HG02884 (cell line): ENCODE measurements around the gene ADGRG1.
"Not testable (repeated sequence)": the region's sequence is repeated elsewhere in the genome, so short reads cannot be mapped to it uniquely, and the experiment has no call there.

ENCODE experiments used
- ATAC-seq: cut with Tn5 transposase; IDR thresholded peaks from one replicate; pipeline ENCODE4 v1.9.1; 2021; ENCODE audit warnings: mild to moderate bottlenecking, moderate library complexity; ENCODE audit not compliant: unreplicated experiment

ADGRG1 gene

GRCh38 chr16:57695680-57696069, 67.2 kb downstream of the ADGRG1 start:
- no peak for ATAC-seq

- ATAC-seq, result no peak
Observed at GRCh38 chr16:57696240-57696639, 67.8 kb downstream of the ADGRG1 start.

DNA sequence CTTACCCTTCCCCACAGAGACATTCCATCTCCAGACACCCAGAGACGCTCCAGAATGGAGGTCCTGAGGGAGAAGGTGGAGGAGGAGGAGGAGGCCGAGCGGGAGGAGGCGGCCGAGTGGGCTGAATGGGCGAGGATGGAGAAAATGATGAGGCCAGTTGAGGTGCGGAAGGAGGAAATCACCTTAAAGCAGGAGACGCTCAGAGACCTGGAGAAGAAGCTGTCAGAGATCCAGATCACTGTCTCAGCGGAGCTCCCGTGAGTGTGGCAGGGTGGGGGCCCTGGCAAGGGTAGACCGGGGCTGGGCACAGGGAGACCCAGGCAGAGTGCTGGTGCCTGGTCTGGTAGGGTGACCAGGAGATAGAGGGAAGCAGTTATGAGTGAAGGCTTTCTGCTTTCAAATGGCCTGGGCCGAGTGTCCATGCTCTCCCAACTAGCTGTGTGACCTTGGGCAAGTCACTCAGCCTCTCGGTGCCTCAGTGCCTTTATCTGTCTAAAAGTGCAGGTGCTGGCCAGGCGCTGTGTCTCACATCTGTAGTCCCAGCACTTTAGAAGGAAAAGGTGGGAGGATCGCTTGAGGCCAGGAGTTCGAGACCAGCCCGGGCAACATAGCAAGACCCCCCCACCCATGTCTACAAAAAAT, 69.6 kb downstream of the ADGRG1 start:
- no peak for ATAC-seq

GRCh38 chr16:57698812-57699405, 70.5 kb downstream of the ADGRG1 start:
- ATAC-seq, result no peak

DNA sequence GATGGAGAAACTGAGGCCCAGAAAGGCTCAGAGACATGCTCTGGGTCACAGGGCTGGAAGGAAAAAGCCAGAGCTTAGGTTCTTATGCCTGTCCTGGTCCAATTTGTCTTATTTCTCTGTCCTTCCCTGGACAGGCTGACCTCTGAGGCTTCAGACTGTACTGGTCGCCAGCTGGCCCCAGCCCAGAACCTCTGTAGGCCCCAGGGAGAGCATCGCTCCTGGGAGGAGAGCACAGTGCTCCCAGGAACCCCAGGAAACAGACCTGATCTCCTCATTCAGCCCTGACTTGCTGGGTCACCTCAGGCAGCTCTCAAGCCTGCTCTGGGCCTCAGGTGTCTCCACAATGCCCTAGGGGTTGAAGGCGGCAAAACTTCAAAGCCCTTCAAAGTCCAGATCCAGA, 71.1 kb downstream of the ADGRG1 start:
- ATAC-seq, result no peak

DNA sequence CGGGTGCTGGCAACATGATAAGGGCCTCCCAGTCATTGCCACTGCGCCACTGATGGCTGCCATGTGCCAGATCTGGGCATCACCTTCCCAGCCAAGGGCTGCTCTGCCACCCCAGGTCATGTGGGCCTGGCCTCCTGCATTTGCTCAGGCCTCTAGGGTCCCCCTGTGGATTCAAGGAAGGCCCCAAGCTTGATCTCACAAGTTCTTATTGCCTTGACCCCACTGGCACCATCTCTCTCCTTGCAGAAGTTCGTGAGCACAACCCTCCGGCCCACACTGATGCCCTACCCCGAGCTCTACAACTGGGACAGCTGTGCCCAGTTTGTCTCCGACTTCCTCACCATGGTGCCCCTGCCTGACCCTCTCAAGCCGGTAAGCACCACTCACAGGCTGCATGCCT, 71.5 kb downstream of the ADGRG1 start:
- ATAC-seq, result no peak

- ATAC-seq, result no peak
Observed at GRCh38 chr16:57700781-57701551, 72.5 kb downstream of the ADGRG1 start.

GRCh38 chr16:57701759-57702371, 73.4 kb downstream of the ADGRG1 start:
- no peak for ATAC-seq

DNA sequence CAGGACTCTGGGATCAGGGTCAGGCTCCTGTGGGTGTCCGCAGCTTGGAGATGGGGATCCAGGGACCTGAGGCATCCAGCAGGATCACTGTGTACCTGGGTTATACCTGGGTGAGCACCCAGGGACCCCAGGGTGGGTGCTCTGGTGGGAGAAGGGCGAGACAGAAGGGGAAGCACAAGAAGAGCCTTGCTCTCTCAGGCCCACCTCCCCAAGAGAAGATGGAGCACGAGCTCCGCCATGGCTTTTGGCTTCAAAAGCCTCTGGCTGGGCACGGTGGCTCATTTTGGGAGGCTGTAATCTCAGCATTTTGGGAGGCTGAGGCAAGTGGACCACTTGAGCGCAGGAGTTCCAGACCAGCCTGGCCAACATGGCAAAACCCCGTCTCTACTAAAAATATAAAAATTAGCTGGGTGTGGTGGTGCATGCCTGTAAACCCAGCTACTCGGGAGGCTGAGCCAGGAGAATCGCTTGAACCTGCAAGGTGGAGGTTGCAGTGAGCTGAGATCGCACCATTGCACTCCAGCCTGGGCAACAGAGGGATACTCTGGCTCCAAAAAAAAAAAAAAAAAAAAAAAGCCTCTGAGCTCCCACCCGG, 75.1 kb downstream of the ADGRG1 start:
- ATAC-seq, result no peak

GRCh38 chr16:57704011-57704904, 75.8 kb downstream of the ADGRG1 start:
- no peak for ATAC-seq

GRCh38 chr16:57704905-57705852, 76.7 kb downstream of the ADGRG1 start:
- ATAC-seq, result no peak

GRCh38 chr16:57706717-57707116, 78.3 kb downstream of the ADGRG1 start:
- no peak for ATAC-seq

DNA sequence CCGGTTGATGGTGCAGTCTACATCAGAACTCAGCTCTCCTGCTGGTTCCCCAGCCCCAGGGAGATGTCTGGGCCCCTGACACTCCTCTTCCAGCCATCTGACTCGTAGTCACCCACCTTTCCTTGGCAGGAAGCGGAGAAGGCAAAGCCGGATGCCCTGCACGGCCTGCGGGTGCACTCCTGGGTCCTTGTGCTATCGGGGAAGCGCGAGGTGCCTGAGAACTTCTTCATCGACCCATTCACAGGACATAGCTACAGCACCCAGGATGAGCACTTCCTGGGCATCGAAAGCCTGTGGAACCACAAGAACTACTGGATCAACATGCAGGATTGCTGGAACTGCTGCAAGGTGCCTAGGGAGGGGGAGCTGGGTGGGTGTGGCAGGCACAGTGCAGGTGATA, 78.9 kb downstream of the ADGRG1 start:
- ATAC-seq, result no peak

DNA sequence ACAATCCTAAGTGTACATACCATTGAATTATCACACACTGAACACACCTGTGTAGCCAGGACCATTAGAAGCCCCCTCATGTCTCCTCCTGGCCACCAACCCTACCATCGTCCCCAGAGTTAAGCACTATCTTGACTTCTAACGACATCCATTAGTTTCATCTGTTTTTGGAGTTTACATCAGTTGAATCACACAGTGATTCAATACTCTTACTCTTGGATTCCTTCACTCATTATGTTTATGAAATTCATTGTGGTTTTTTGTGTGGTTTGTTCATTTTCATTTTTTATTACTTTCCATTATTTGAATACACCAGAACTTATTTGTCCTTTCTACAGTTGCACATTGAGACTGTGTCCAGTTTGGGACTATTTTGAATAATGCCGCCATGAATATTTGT, 79.7 kb downstream of the ADGRG1 start:
- ATAC-seq, result no peak

DNA sequence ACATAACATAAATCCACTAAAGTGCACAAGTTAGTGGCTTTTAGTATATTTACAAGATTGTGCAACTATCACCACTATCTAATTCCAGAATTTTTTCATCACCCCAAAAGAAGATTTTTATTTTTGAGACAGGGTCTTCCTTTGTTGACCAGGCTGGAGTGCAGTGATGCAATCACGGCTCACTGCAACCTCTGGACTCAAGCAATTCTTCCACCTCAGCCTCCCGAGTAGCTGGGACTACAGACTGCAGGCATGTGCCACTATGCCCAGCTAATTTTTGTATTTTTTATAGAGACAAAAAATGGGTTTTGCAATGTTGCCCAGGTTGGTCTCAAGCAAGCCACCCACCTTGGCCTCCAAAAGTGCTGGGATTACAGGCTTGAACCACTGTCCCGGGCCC, 81.2 kb downstream of the ADGRG1 start:
- no peak for ATAC-seq

GRCh38 chr16:57711346-57711745, 82.9 kb downstream of the ADGRG1 start:
- ATAC-seq, result no peak

DNA sequence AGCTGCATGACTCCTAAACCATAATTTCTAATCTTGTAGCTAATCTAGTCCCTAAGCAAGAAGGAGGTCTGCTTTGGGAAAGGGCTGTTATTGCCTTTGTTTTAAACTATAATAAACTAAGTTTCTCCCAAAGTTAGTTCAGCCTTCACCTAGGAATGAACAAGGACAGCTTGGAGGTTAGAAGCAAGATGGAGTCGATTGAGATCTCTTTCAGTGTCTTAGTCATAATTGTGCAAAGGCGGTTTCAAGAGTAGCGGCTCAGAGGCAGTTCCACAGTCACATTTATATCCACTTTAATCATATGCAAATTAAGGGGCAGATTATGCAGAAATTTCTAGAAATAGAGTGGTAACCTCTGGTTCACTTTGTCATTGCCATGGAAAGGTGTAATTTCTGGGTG, 83.6 kb downstream of the ADGRG1 start:
- no peak for ATAC-seq

- ATAC-seq, result not testable (repeated sequence)
Observed at GRCh38 chr16:57712569-57712968, 84.1 kb downstream of the ADGRG1 start.

DNA sequence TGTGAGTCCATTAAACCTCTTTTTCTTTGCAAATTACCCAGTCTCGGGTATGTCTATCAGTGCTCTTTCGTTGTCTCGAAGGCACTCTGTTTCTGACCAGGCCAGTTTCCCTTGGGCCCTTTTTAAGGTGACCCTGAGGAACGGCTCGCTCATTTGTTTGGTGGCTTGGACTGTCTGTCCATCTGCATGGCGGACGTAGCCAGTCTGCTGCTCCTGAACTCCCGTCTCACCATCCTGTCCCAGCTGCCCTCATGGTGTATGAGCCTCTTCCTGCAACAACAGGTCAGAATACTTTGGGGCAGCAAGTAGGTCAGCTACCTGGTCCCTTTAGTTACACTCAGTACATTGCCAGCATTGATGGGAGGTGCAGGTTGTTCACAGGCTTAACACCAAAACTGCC, 85.2 kb downstream of the ADGRG1 start:
- ATAC-seq, result no peak
